Skeletal muscle cell (primary cell): ENCODE measurements around the gene KRTAP2-2.
"Not testable (repeated sequence)": the region's sequence is repeated elsewhere in the genome, so short reads cannot be mapped to it uniquely, and the experiment has no call there.

ENCODE experiments used
- DNase-seq: peaks from one replicate; pipeline ENCODE4 v3.0.0-alpha.2; 2010; ENCODE audit warnings: low read depth
- H3K4me3 ChIP-seq: 2 replicates; pipeline ENCODE4 v1.5.1; 2011; ENCODE audit warnings: low read depth, mild to moderate bottlenecking, control low read depth, low read length, moderate library complexity

Gene KRTAP2-2

GRCh38 chr17:41065829-41066624 lies 11.0 kb upstream of the KRTAP2-2 start, which contains the start of gene KRTAP2-4:
Gene KRTAP2-4, minus strand, starts transcription at chr17:41065879. Its CDS starts 34 bp downstream, at chr17:41065845.
- H3K4me3 ChIP-seq: no peak within 1 kb of the TSS
- peak; percentile 71 for DNase-seq

- DNase-seq, H3K4me3 ChIP-seq: not testable (repeated sequence)
These were observed 10.1 kb upstream of the KRTAP2-2 start for GRCh38 chr17:41065016-41065689.

- no peak for DNase-seq
- no peak overlapping the region for H3K4me3 ChIP-seq
These were observed 9.3 kb upstream of the KRTAP2-2 start for GRCh38 chr17:41064301-41064700.

GRCh38 chr17:41063449-41063848 lies 8.4 kb upstream of the KRTAP2-2 start:
- DNase-seq: no peak
- no peak overlapping the region for H3K4me3 ChIP-seq

- no peak overlapping the region for H3K4me3 ChIP-seq
- peak; percentile 82 for DNase-seq
These were observed 6.9 kb upstream of the KRTAP2-2 start for GRCh38 chr17:41061964-41062363.

GRCh38 chr17:41060052-41060604 lies 5.1 kb upstream of the KRTAP2-2 start, which contains the start of gene KRTAP2-3:
Gene KRTAP2-3, minus strand, starts transcription at chr17:41060114. Its CDS starts 64 bp downstream, at chr17:41060050.
- DNase-seq: peak; percentile 78
- H3K4me3 ChIP-seq: no peak within 1 kb of the TSS

- peak; percentile 66 for DNase-seq
- not testable (repeated sequence) for H3K4me3 ChIP-seq
These were observed 4.4 kb upstream of the KRTAP2-2 start for GRCh38 chr17:41059276-41060051.

- no peak overlapping the region for H3K4me3 ChIP-seq
- DNase-seq: no peak
These were observed 3.7 kb upstream of the KRTAP2-2 start for GRCh38 chr17:41058741-41059140.

- DNase-seq: no peak
- no peak overlapping the region for H3K4me3 ChIP-seq
These were observed 2.5 kb upstream of the KRTAP2-2 start for GRCh38 chr17:41057547-41057946.

- not testable (repeated sequence) for DNase-seq, H3K4me3 ChIP-seq
These were observed 474 bp downstream of the KRTAP2-2 start for GRCh38 chr17:41054556-41054955.

- no peak overlapping the region for H3K4me3 ChIP-seq
- DNase-seq: no peak
These were observed 1.0 kb downstream of the KRTAP2-2 start for GRCh38 chr17:41054025-41054424.

- DNase-seq: no peak
- no peak overlapping the region for H3K4me3 ChIP-seq
These were observed 2.5 kb downstream of the KRTAP2-2 start for GRCh38 chr17:41052566-41052965.

- DNase-seq: no peak
- H3K4me3 ChIP-seq: no peak overlapping the region
These were observed 5.9 kb downstream of the KRTAP2-2 start for GRCh38 chr17:41049110-41049509.

- DNase-seq: no peak
- H3K4me3 ChIP-seq: no peak overlapping the region
These were observed 6.6 kb downstream of the KRTAP2-2 start for GRCh38 chr17:41048441-41048840.

- DNase-seq, H3K4me3 ChIP-seq: not testable (repeated sequence)
These were observed 8.1 kb downstream of the KRTAP2-2 start, which contains the start of gene KRTAP2-1 for GRCh38 chr17:41046735-41047465. Gene KRTAP2-1, minus strand, starts transcription at chr17:41047316. Its CDS starts 49 bp downstream, at chr17:41047267.

GRCh38 chr17:41042953-41043352 lies 12.1 kb downstream of the KRTAP2-2 start:
- DNase-seq: no peak
- H3K4me3 ChIP-seq: no peak overlapping the region

GRCh38 chr17:41040783-41041571 lies 14.1 kb downstream of the KRTAP2-2 start, which contains the start of gene KRTAP1-1:
Gene KRTAP1-1, minus strand, starts transcription at chr17:41041450. Its CDS starts 53 bp downstream, at chr17:41041397.
- DNase-seq, H3K4me3 ChIP-seq: not testable (repeated sequence)

GRCh38 chr17:41037853-41038350 lies 17.1 kb downstream of the KRTAP2-2 start:
- H3K4me3 ChIP-seq: no peak overlapping the region
- DNase-seq: no peak
